GM12878 (cell line): ENCODE data around the gene ERN1. TPM values are rescaled to one million over a fixed set of nuclear protein-coding genes. Genes with fewer than 3 reads are reported as not detected.
A peak's percentile ranks its signal among the peaks of the same experiment; 100 is the strongest.

ENCODE experiments used
- BRCA1 ChIP-seq: IDR thresholded peaks from 2 replicates; pipeline ENCODE4 v1.6.1; 2011; ENCODE audit warnings: low read depth, low read length, improper control_type of control experiment
- CHD1 ChIP-seq: IDR thresholded peaks from 2 replicates; pipeline ENCODE4 v1.6.1; 2012; ENCODE audit warnings: low read depth, low read length, improper control_type of control experiment
- CHD4 ChIP-seq: fragments of 200-600 bp; sonication (generic); IDR thresholded peaks from 2 replicates; pipeline ENCODE4 v1.6.1; 2016; ENCODE audit warnings: mild to moderate bottlenecking
- FOXM1 ChIP-seq: IDR thresholded peaks from 2 replicates; pipeline ENCODE4 v1.6.1; 2012; ENCODE audit warnings: low read depth, mild to moderate bottlenecking, inconsistent platforms, low read length, moderate library complexity
- GABPA ChIP-seq: IDR thresholded peaks from 2 replicates; pipeline ENCODE4 v1.6.1; 2014; ENCODE audit warnings: antibody characterized with exemption, low read depth, mild to moderate bottlenecking, inconsistent platforms
- IKZF2 ChIP-seq, 2 experiments: fragments of 450-650 bp; IDR thresholded peaks; 2 replicates each; pipeline ENCODE4 v1.6.1; 2017; ENCODE audit warnings: mild to moderate bottlenecking in 2 of 2, moderate library complexity in 2 of 2
- NR2C2 ChIP-seq: IDR thresholded peaks from 2 replicates; pipeline ENCODE4 v1.6.1; 2011; ENCODE audit warnings: borderline replicate concordance, low read depth; ENCODE audit not compliant: control insufficient read depth, insufficient read length
- PML ChIP-seq: IDR thresholded peaks from 2 replicates; pipeline ENCODE4 v1.6.1; 2012; ENCODE audit warnings: low read length, inconsistent platforms
- POLR2AphosphoS2 ChIP-seq: IDR thresholded peaks from 2 replicates; pipeline ENCODE4 v1.6.1; 2011; ENCODE audit warnings: low read depth, mild to moderate bottlenecking, low read length, improper control_type of control experiment, moderate library complexity
- SMAD1 ChIP-seq: fragments of 450-650 bp; IDR thresholded peaks from 2 replicates; pipeline ENCODE4 v1.6.1; 2018; ENCODE audit warnings: mild to moderate bottlenecking, low read depth; ENCODE audit not compliant: partially characterized antibody
- SREBF1 ChIP-seq: IDR thresholded peaks from 2 replicates; pipeline ENCODE4 v1.6.1; 2012; ENCODE audit warnings: mild to moderate bottlenecking, low read length
- STAT3 ChIP-seq: IDR thresholded peaks from 2 replicates; pipeline ENCODE4 v1.6.1; 2011; ENCODE audit warnings: low read depth, low read length, improper control_type of control experiment
- WRNIP1 ChIP-seq: IDR thresholded peaks from 2 replicates; pipeline ENCODE4 v1.6.1; 2011; ENCODE audit warnings: low read depth, low read length, improper control_type of control experiment, borderline replicate concordance
- YBX1 ChIP-seq: fragments of 450-650 bp; IDR thresholded peaks from 2 replicates; pipeline ENCODE4 v1.6.1; 2016; ENCODE audit warnings: antibody characterized with exemption
- ZNF384 ChIP-seq: IDR thresholded peaks from 2 replicates; pipeline ENCODE4 v1.6.1; 2012; ENCODE audit warnings: low read depth, mild to moderate bottlenecking, low read length, improper control_type of control experiment, borderline replicate concordance
- polyA plus RNA-seq, 11 experiments: library from polyadenylated mRNA; depleted of rRNA in 4 of 11; unstranded in 6 of 11; stranded (reverse) in 5 of 11; fragments of >200 nt; fragmentation: Nextera tagmentation in 4 of 11; fragmentation: Illumina TruSeq in 1 of 11; extraction: Ambion mirVana in 4 of 11; extraction: Trizol in 1 of 11; gene quantifications; 1 replicate in 1 of 11; 2 replicates in 10 of 11; pipeline versions ENCODE4 v1.2.1 to v1.2.3, GENCODE V29; 2011 to 2016; ENCODE audit warnings: inconsistent platforms in 2 of 11, missing spikeins in 2 of 11, low read depth in 1 of 11
- total RNA-seq, 4 experiments: library from RNA; depleted of rRNA in 3 of 4; stranded (reverse); fragments of >200 nt in 3 of 4; fragmentation: Illumina TruSeq in 1 of 4; extraction: Trizol in 1 of 4; gene quantifications; 2 replicates each; pipeline versions ENCODE4 v1.2.1 to v1.2.3, GENCODE V29; 2013 to 2021
- TF ChIP-seq, protein P1 (sequence below): fragments of 450-650 bp; IDR thresholded peaks from 2 replicates; pipeline ENCODE4 v1.6.1; 2017; ENCODE audit warnings: low read depth, mild to moderate bottlenecking, moderate library complexity
- TF ChIP-seq, protein P2 (sequence below), 3 experiments: IDR thresholded peaks in 2 of 3; conservative IDR thresholded peaks in 1 of 3; 2 replicates each; pipeline ENCODE4 v1.5.1; 2011; ENCODE audit warnings: low read depth in 3 of 3, low read length in 3 of 3, mild to moderate bottlenecking in 3 of 3, control low read depth in 2 of 3, moderate library complexity in 2 of 3, inconsistent platforms in 1 of 3, mixed read lengths in 1 of 3; ENCODE audit not compliant: control insufficient read depth in 2 of 3, insufficient read depth in 1 of 3; ENCODE audit errors: extremely low read depth in 1 of 3
- TF ChIP-seq, protein P3 (sequence below): IDR thresholded peaks from 2 replicates; pipeline ENCODE4 v1.6.1; 2011; ENCODE audit warnings: borderline replicate concordance, low read depth, mild to moderate bottlenecking, moderate library complexity, low read length; ENCODE audit not compliant: insufficient read depth, poor library complexity, severe bottlenecking
- TF ChIP-seq, protein P4 (sequence below): fragments of 150-350 bp; IDR thresholded peaks from 2 replicates; pipeline ENCODE4 v1.6.1; 2014; ENCODE audit warnings: mild to moderate bottlenecking, low read depth, low read length
- TF ChIP-seq, protein P5 (sequence below): fragments of 450-650 bp; IDR thresholded peaks from 2 replicates; pipeline ENCODE4 v1.6.1; 2018; ENCODE audit warnings: borderline replicate concordance, mild to moderate bottlenecking; ENCODE audit not compliant: partially characterized antibody

Gene ERN1
- total and polyA plus RNA-seq, 10 of the 15 experiments (the other 5 are each of a cell fraction or from before 2014, with no cell fraction given) = 2.6 to 19.2 (median 7.6) TPM

DNA sequence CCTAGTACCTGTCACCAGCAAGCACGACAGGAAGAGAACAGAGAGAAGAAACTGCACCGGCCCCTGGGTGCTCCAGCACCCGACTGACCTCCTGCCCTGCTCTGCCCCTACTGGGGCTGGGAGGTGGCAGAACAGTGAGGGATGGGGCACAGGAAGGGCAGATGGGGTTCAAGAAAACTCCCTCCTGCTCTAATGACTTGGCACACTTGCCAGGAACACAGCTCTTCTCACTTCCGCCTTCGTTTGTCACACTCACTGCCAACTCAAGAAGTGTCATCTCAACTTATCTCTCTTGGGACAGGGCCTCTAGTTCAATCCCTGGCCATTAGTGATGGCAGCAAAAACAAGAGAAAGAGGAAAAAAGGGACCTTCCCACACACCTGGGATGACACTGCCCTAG lies 66.9 kb downstream of the ERN1 start (continued):
- TF ChIP-seq STAT3 (no peak), WRNIP1 (no peak), YBX1 (no peak), CHD4 (no peak), FOXM1 (no peak), SREBF1 (no peak), BRCA1 (no peak), PML (no peak), GABPA (no peak), POLR2AphosphoS2 (no peak), SMAD1 (no peak), NR2C2 (no peak), ZNF384 (no peak), IKZF2 (IDR thresholded peaks at IDR 0.05) (peak; percentile 83 to 85), CHD1 (no peak)
- TF ChIP-seq, protein P1, sequence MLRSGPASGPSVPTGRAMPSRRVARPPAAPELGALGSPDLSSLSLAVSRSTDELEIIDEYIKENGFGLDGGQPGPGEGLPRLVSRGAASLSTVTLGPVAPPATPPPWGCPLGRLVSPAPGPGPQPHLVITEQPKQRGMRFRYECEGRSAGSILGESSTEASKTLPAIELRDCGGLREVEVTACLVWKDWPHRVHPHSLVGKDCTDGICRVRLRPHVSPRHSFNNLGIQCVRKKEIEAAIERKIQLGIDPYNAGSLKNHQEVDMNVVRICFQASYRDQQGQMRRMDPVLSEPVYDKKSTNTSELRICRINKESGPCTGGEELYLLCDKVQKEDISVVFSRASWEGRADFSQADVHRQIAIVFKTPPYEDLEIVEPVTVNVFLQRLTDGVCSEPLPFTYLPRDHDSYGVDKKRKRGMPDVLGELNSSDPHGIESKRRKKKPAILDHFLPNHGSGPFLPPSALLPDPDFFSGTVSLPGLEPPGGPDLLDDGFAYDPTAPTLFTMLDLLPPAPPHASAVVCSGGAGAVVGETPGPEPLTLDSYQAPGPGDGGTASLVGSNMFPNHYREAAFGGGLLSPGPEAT = peak; percentile 48; the same call in 1 of the 2 replicates
- TF ChIP-seq, protein P2, sequence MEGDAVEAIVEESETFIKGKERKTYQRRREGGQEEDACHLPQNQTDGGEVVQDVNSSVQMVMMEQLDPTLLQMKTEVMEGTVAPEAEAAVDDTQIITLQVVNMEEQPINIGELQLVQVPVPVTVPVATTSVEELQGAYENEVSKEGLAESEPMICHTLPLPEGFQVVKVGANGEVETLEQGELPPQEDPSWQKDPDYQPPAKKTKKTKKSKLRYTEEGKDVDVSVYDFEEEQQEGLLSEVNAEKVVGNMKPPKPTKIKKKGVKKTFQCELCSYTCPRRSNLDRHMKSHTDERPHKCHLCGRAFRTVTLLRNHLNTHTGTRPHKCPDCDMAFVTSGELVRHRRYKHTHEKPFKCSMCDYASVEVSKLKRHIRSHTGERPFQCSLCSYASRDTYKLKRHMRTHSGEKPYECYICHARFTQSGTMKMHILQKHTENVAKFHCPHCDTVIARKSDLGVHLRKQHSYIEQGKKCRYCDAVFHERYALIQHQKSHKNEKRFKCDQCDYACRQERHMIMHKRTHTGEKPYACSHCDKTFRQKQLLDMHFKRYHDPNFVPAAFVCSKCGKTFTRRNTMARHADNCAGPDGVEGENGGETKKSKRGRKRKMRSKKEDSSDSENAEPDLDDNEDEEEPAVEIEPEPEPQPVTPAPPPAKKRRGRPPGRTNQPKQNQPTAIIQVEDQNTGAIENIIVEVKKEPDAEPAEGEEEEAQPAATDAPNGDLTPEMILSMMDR (IDR thresholded peaks at IDR 0.05 in 2 of 3, conservative IDR thresholded peaks at IDR 0.05 in 1 of 3; ENCODE audit: control insufficient read depth in 2 of 3, extremely low read depth in 1 of 3, insufficient read depth in 1 of 3, low read depth in 3 of 3, low read length in 3 of 3) = no peak
- TF ChIP-seq, protein P3, sequence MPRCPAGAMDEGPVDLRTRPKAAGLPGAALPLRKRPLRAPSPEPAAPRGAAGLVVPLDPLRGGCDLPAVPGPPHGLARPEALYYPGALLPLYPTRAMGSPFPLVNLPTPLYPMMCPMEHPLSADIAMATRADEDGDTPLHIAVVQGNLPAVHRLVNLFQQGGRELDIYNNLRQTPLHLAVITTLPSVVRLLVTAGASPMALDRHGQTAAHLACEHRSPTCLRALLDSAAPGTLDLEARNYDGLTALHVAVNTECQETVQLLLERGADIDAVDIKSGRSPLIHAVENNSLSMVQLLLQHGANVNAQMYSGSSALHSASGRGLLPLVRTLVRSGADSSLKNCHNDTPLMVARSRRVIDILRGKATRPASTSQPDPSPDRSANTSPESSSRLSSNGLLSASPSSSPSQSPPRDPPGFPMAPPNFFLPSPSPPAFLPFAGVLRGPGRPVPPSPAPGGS = no peak
- TF ChIP-seq, protein P4, sequence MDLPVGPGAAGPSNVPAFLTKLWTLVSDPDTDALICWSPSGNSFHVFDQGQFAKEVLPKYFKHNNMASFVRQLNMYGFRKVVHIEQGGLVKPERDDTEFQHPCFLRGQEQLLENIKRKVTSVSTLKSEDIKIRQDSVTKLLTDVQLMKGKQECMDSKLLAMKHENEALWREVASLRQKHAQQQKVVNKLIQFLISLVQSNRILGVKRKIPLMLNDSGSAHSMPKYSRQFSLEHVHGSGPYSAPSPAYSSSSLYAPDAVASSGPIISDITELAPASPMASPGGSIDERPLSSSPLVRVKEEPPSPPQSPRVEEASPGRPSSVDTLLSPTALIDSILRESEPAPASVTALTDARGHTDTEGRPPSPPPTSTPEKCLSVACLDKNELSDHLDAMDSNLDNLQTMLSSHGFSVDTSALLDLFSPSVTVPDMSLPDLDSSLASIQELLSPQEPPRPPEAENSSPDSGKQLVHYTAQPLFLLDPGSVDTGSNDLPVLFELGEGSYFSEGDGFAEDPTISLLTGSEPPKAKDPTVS = no peak
- TF ChIP-seq, protein P5, sequence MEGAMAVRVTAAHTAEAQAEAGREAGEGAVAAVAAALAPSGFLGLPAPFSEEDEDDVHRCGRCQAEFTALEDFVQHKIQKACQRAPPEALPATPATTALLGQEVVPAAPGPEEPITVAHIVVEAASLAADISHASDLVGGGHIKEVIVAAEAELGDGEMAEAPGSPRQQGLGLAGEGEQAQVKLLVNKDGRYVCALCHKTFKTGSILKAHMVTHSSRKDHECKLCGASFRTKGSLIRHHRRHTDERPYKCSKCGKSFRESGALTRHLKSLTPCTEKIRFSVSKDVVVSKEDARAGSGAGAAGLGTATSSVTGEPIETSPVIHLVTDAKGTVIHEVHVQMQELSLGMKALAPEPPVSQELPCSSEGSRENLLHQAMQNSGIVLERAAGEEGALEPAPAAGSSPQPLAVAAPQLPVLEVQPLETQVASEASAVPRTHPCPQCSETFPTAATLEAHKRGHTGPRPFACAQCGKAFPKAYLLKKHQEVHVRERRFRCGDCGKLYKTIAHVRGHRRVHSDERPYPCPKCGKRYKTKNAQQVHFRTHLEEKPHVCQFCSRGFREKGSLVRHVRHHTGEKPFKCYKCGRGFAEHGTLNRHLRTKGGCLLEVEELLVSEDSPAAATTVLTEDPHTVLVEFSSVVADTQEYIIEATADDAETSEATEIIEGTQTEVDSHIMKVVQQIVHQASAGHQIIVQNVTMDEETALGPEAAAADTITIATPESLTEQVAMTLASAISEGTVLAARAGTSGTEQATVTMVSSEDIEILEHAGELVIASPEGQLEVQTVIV = no peak
